HT1080 (cell line): ENCODE measurements around the gene NT5DC4. TPM values are rescaled to one million over a fixed set of nuclear protein-coding genes. Genes with fewer than 3 reads are reported as not detected.
A peak's percentile ranks its signal among the peaks of the same experiment; 100 is the strongest.
"Not testable (repeated sequence)": the region's sequence is repeated elsewhere in the genome, so short reads cannot be mapped to it uniquely, and the experiment has no call there.

Experiments
- DNase-seq: peaks from one replicate; pipeline ENCODE4 v3.0.0-alpha.2; 2015; ENCODE audit warnings: low read depth
- total RNA-seq: library from RNA; depleted of rRNA; stranded (reverse); fragments of >200 nt; shearing (Covaris generic); gene quantifications from 2 replicates; pipeline ENCODE4 v1.2.3, GENCODE V29; 2014

The NT5DC4 gene
- total RNA-seq, 1 experiment from 2014 or later, result not detected

DNA sequence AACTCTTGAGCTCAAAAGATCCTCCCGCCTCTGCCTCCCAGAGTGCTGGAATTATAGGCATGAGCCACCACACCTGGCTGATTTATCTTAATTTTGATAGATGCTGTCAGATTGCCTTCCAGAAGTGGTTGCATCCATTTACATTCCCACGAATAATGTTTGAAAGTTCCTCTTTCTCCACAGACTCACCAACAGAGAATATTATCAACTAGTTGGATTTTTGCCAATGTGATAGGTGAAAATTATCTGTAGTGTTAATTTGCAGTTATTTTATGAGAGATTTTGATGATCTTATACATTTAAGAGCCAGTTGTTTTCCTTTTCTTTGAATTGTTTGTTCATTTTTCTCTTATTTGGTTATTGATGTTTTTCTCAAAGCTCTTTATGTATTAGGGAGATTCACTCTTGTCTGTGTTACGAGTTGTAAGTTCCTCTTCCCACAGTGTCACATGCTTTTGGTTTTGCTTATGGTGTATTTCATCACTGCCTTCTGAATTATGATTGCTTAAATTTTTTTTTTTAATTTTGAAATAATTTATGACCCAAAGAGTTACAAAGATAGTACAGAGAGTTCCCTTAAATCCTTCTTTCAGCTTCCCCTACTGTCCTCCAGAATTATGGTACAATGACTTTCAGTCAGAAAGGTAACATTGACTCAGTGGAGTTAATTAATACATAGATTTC is 20.7 kb upstream of the NT5DC4 start:
- no peak for DNase-seq

DNA sequence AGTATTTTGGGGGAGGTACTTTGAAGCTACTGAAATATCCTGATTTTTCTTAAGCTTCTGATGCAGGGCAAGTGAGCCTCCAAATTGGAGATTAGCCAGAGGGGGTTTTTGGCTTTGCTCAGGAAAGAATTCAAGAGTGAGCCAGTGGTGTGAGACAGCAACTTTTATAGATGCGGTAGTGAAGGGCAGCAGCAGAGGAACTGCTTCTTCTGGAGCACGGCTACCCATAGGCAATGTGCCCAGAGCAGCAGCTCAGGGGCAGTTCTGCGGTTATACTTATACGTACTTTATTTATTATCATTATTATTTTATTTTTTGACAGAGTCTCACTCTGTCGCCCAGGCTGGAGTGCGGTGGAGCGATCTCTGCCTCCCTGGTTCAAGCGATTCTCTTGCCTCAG is 19.8 kb upstream of the NT5DC4 start:
- no peak for DNase-seq

DNA sequence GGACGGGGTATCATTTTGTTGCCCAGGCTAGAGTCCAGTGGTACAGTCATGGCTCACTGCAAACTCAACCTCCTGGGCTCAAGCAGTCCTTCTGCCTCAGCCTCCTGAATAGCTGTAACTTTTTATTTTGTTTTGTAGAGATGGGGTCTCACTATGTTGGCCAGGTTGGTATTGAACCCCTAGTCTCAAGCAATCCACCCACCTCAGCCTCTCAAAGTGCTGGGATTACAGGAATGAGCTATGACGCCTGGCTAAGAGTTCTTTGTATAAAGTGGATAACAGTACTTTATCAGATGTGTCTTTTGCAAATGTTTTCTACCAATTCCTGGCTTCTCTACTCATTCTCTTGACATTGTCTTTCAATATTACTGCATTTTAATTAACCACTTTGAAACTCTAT is 17.1 kb upstream of the NT5DC4 start:
- no peak for DNase-seq

DNA sequence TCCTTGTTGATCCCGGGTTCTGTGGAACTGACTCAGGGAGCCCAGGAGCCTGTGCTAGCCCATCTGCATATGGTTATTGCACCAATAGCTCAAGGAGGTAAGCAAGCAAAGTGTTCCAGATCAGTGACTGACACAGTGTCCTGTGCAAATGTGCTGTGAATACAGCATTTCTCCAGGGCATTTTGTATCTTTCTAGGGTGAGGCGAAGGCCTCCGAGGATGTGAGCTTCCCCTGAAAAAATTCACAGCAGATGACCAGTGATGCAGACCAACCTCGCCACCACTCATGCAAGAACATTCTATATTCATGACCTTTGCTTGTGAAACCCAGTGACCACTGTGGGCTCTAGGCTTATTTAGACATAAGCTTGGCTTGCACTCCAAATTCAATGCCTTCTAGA is 15.2 kb upstream of the NT5DC4 start:
- DNase-seq, result no peak

DNA sequence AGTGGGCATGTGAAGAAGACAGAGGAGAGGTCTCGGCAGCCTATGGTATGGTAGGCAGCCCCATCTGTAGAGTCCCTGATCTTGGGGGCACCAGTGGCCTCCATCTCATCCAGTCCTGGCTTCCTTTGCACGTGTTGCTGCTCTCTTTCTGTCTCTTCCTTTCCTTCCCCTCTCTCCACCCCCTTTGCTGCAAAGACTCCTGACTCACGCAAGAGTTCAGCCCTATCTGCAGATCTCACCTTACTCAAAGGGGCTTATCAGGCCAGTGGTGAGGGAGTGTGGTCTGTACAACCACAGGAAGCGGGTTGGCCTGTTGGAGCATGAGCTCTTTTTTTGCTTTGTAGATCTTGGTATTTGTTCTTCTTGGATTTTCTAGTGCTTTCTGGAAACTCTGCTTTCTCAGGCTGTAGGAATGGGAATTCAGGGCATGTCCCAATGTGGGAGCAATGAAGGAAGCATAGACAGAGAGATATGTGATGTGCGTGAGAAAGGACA is 14.6 kb upstream of the NT5DC4 start:
- peak; percentile 82 for DNase-seq

- DNase-seq, result not testable (repeated sequence)
These were observed 13.9 kb upstream of the NT5DC4 start for GRCh38 chr2:112706947-112707346.

GRCh38 chr2:112708968-112709367 is 11.9 kb upstream of the NT5DC4 start:
- DNase-seq, result no peak

GRCh38 chr2:112709703-112710102 is 11.1 kb upstream of the NT5DC4 start:
- DNase-seq, result no peak

DNA sequence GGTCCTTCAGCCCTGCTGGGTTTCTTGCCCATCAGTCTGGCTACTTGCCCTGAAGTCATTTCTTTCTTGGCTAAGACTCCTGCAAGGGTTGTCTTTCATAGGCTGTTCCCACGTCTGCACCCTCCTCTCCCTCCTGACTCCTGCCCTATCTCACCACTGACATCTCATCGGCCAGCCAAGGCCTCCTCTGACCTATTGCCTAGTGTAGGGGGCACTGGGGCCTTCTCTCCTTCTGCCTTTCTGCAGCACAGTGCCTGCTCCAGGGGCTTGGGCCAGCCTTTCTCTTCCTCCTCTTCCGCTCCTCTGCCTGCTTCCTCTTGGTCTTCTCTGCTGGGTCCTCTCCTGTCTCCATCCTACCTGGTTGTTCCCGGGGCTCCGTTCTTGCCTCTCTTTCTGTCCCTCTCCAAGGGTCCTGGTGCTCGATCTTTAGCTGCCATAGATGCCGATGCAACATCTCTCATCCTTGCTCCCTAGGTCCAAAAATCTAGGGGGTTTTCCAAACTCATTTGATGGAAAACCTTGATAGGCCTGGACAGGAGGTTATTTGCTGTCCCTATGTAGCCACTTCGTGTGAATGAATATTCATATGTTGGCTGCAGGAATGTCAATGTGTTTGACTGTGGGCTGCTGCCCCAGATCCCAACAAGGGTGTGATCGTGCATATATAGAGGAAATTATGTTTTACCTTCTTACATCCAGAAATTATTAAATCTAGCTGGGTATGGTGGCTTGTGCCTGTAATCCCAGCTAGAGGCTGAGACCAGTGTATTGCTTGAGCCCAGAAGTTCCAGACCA is 9.7 kb upstream of the NT5DC4 start:
- no peak for DNase-seq

- DNase-seq, result no peak
These were observed 8.4 kb upstream of the NT5DC4 start for GRCh38 chr2:112712465-112712864.

DNA sequence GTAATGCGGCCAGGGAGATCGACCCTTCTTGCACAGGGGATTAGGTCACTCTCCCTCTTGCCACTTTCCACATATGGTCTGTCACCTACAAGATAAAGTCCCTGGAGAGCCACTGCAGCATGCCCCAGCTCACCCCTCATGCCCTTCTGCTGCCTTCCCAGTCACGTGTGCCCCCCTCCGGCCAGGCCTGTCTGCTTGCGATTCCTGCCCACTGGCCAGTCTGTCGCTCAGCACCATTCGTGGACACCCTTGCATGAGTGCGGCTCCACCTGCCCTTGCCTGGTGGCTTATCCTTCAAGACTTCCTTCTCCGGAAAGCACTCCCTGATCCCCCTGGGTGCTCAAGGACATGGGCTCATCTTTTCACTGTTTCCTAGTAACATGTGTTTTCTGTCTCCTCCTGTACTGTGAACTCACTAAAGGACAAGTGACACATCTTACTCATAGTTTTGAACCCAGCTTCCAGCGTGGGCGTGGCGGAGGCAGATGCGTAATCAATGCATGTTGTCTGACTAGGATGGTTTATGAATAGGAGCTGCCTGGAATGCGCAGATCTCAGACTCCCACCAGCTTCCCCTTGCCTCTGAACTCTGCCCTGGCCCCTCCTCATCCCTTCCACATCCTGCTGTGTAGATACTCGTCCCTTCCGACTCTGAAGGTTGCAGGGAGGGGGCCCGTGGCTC is 7.8 kb upstream of the NT5DC4 start:
- DNase-seq, result peak; percentile 52

- DNase-seq, result no peak
These were observed 7.3 kb upstream of the NT5DC4 start for GRCh38 chr2:112713585-112713925.

- no peak for DNase-seq
These were observed 6.9 kb upstream of the NT5DC4 start for GRCh38 chr2:112713926-112714325.

GRCh38 chr2:112714331-112714730 is 6.5 kb upstream of the NT5DC4 start:
- no peak for DNase-seq

GRCh38 chr2:112714836-112715631 is 5.8 kb upstream of the NT5DC4 start:
- DNase-seq, result peak; percentile 86

DNA sequence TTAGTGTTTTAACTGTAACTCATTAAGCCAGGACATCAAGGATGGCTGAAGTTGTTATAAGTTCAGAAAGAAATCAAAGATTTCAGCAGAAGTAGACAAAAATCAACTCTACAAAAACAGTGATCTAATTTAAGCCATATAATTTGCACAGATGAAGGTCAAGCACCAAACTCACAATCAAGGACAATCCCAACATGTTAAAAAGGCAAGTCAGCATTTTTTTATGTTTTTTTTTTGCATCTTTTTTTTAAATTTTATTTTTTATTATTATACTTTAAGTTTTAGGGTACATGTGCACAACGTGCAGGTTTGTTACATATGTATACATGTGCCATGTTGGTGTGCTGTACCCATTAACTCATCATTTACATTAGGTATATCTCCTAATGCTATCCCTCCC is 4.7 kb upstream of the NT5DC4 start:
- DNase-seq, result not testable (repeated sequence)

DNA sequence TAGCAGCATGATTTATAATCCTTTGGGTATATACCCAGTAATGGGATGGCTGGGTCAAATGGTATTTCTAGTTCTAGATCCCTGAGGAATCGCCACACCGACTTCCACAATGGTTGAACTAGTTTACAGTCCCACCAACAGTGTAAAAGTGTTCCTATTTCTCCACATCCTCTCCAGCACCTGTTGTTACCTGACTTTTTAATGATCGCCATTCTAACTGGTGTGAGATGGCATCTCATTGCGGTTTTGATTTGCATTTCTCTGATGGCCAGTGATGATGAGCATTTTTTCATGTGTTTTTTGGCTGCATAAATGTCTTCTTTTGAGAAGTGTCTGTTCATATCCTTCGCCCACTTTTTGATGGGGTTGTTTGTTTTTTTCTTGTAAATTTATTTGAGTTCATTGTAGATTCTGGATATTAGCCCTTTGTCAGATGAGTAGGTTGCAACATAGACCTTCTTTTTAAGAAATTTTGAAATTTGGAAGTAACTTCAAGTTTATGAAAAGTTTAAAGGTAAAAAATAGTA is 3.9 kb upstream of the NT5DC4 start:
- DNase-seq, result not testable (repeated sequence)

DNA sequence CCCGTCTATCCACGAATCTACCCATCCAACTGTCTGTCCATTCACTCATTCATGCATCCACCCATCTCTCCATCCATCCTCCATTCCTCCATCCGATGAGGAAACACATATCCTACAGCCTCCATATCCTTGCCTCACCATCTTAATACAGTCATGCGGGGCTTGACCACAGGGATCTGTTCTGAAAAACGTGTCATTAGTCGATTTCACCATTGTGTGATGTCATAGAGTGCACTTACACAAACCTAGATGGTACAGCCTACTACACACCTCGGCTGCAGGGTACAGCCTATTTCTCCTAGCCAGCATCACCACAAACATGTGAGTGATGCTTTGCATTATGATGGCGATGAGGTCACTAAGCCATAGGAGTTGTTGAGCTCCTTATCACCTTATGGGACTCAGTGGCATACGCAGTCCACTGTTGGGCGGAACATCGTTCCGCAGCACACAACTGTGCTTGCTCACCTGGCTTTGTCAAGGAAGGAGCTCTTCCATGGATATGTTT is 1.9 kb upstream of the NT5DC4 start:
- no peak for DNase-seq

DNA sequence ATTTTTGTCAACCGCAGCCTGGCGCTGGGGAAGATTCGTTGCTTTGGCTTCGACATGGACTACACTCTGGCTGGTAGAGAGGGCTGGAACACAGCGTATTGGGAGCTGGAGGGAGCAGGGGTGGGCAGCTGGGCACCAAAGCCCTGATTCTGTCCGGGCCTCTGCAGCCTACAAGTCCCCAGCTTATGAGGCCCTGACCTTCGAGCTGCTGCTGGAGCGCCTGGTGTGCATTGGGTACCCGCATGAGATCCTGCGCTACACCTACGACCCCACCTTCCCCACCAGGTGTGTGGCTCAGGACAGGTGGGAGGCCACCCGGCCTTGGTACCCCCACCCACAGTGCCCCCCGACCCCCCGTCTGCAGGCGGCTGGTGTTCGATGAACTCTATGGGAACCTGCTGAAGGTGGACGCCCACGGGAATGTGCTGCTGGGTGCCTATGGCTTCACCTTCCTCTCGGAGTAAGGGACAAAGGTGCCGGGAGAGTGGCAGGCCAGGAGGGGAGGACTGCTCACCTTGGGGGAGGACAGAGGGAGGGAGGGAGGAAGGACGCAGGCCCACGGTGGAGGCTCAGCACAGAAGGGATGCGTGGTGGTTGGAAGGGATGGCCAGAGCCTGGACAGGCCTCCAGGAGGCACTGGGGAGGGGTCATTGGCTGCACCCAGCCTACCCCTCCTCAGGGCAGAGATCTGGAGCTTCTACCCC is 1.2 kb downstream of the NT5DC4 start:
- DNase-seq, result no peak

GRCh38 chr2:112722816-112723546 is 2.2 kb downstream of the NT5DC4 start:
- DNase-seq, result no peak
